B cell (primary cell): ENCODE results near the gene ODR4. TPM values are rescaled to one million over a fixed set of nuclear protein-coding genes. Genes with fewer than 3 reads are reported as not detected.

Source experiments
- ATAC-seq: fragments of 200-7000 bp; cut with Tn5 transposase; one replicate; pipeline ENCODE4 v1.10.0; 2021; ENCODE audit warnings: low read depth, mild to moderate bottlenecking, moderate number of reproducible peaks, moderate library complexity
- CTCF ChIA-PET: fragments of 350-600 bp; sonication (Branson Sonifier 250); formaldehyde crosslinking; loops from one replicate; lab custom pipeline; 2021; ENCODE audit warnings: antibody characterized with exemption, inconsistent platforms; lab: Charles Lee
- POLR2A ChIA-PET: fragments of 350-600 bp; sonication (Branson Sonifier 250); formaldehyde crosslinking; loops from one replicate; lab custom pipeline; 2021; ENCODE audit warnings: antibody characterized with exemption; lab: Charles Lee
- DNase-seq: peaks from one replicate; pipeline ENCODE4 v3.0.0; 2013
- H2AFZ ChIP-seq: 2 replicates; pipeline ENCODE4 v1.6.1; 2012; ENCODE audit warnings: mild to moderate bottlenecking, low read depth, low read length; ENCODE audit not compliant: insufficient read depth, poor library complexity, severe bottlenecking
- H3K27ac ChIP-seq, 2 donors: 1 replicate in 1 of 2; 2 replicates in 1 of 2; pipeline ENCODE4 v1.5.1; 2012 to 2013; ENCODE audit warnings: low read length in 2 of 2, mild to moderate bottlenecking in 2 of 2, moderate library complexity in 1 of 2
- H3K27me3 ChIP-seq, 4 experiments: fragments of 200-600 bp in 1 of 4; sonication (generic) in 1 of 4; replicated peaks in 1 of 4; 1 replicate in 2 of 4; 2 replicates in 2 of 4; pipeline versions ENCODE4 v1.6.1 to v1.7.0; 2013 to 2016; ENCODE audit warnings: low read length in 3 of 4, mild to moderate bottlenecking in 2 of 4, mixed read lengths in 1 of 4, moderate library complexity in 1 of 4; ENCODE audit not compliant: insufficient read depth in 4 of 4, control insufficient read depth in 3 of 4; ENCODE audit errors: control extremely low read depth in 1 of 4
- H3K36me3 ChIP-seq, 2 experiments: replicated peaks in 1 of 2; 1 replicate in 1 of 2; 2 replicates in 1 of 2; pipeline versions ENCODE4 v1.6.1 to v1.7.1; 2013; ENCODE audit warnings: low read length in 1 of 2; ENCODE audit not compliant: insufficient read depth in 2 of 2, control insufficient read depth in 1 of 2; ENCODE audit errors: control extremely low read depth in 1 of 2, extremely low read depth in 1 of 2
- H3K4me1 ChIP-seq, 2 donors: fragments of 200-600 bp in 1 of 2; sonication (generic) in 1 of 2; 1 replicate in 1 of 2; 2 replicates in 1 of 2; pipeline versions ENCODE4 v1.5.1 to v1.6.1; 2013 to 2017; ENCODE audit warnings: low read length in 2 of 2; ENCODE audit not compliant: control insufficient read depth in 2 of 2, insufficient read depth in 2 of 2
- H3K4me2 ChIP-seq: replicated peaks from 2 replicates; pipeline ENCODE3; 2012; ENCODE audit warnings: mild to moderate bottlenecking, low read depth, low read length; ENCODE audit not compliant: poor library complexity, severe bottlenecking
- H3K4me3 ChIP-seq, 5 experiments: fragments of 200-600 bp in 1 of 5; sonication (generic) in 1 of 5; 1 replicate in 3 of 5; 2 replicates in 2 of 5; pipeline versions ENCODE4 v1.5.1 to v1.7.0; 2011 to 2016; ENCODE audit warnings: low read length in 4 of 5, mild to moderate bottlenecking in 4 of 5, low read depth in 2 of 5, control low read depth in 1 of 5, moderate library complexity in 1 of 5; ENCODE audit not compliant: insufficient read depth in 1 of 5; ENCODE audit errors: control extremely low read depth in 1 of 5, extremely low read depth in 1 of 5
- H3K79me2 ChIP-seq: fragments of 200-600 bp; sonication (generic); one replicate; pipeline ENCODE4 v1.6.0; 2016; ENCODE audit warnings: low read length; ENCODE audit not compliant: control insufficient read depth, insufficient read depth
- H3K9ac ChIP-seq: fragments of 200-600 bp; sonication (generic); 2 replicates; pipeline ENCODE4 v1.6.1; 2017; ENCODE audit warnings: mild to moderate bottlenecking, low read length, moderate library complexity
- H3K9me3 ChIP-seq, 3 donors: one replicate each; pipeline versions ENCODE4 v1.6.1 to v1.7.1; 2013; ENCODE audit warnings: low read length in 2 of 3; ENCODE audit not compliant: control insufficient read depth in 2 of 3, insufficient read depth in 1 of 3; ENCODE audit errors: control extremely low read depth in 1 of 3
- H4K20me1 ChIP-seq: 2 replicates; pipeline ENCODE4 v1.6.0; 2012; ENCODE audit warnings: mild to moderate bottlenecking, low read length; ENCODE audit not compliant: insufficient read depth, control insufficient read depth, poor library complexity, severe bottlenecking
- H3K27ac Mint-ChIP-seq: one replicate; pipeline ENCODE4 v1.8.0; 2021; ENCODE audit warnings: mixed read lengths
- H3K27me3 Mint-ChIP-seq: one replicate; pipeline ENCODE4 v1.8.0; 2021; ENCODE audit warnings: mixed read lengths
- H3K4me1 Mint-ChIP-seq: one replicate; pipeline ENCODE4 v1.8.0; 2021; ENCODE audit warnings: mixed read lengths
- H3K4me3 Mint-ChIP-seq: one replicate; pipeline ENCODE4 v1.8.0; 2021; ENCODE audit warnings: mixed read lengths
- H3K9me3 Mint-ChIP-seq: one replicate; pipeline ENCODE4 v1.8.0; 2022; ENCODE audit warnings: mixed read lengths; ENCODE audit not compliant: insufficient read depth
- CTCF ChIP-seq: fragments of 200-600 bp; IDR thresholded peaks from one replicate; pipeline ENCODE4 v1.8.0; 2022; ENCODE audit warnings: antibody characterized with exemption, mild to moderate bottlenecking
- EZH2 ChIP-seq: IDR thresholded peaks from 2 replicates; pipeline ENCODE4 v1.6.1; 2012; ENCODE audit warnings: borderline replicate concordance, low read depth, mild to moderate bottlenecking, moderate library complexity, low read length; ENCODE audit not compliant: insufficient read depth, poor library complexity, severe bottlenecking
- WGBS: methylation state at CpG from one replicate; pipeline ENCODE4 v1.1.5; 2013; ENCODE audit warnings: missing lambda C conversion rate; ENCODE audit not compliant: insufficient coverage; 5-methylcytosine and 5-hydroxymethylcytosine counted together
- intact Hi-C: fragments of 100-400 bp; cut with micrococcal nuclease; formaldehyde crosslinking; loops from one replicate; pipeline ENCODE4 v1.10.0; 2022
- polyA minus RNA-seq: library from RNA; depleted of rRNA, polyadenylated mRNA; stranded (reverse); fragments of >200 nt; gene quantifications from 2 replicates; pipeline ENCODE4 v1.2.3, GENCODE V29; 2012
- polyA plus RNA-seq: library from polyadenylated mRNA; depleted of rRNA; stranded (reverse); fragments of >200 nt; gene quantifications from 2 replicates; pipeline ENCODE4 v1.2.3, GENCODE V29; 2012
- total RNA-seq, 2 donors: library from RNA; stranded (reverse); fragments of 120-200 nt in 1 of 2; gene quantifications; 1 replicate in 1 of 2; 2 replicates in 1 of 2; pipeline versions ENCODE4 v1.2.3 to v1.2.4, GENCODE V29; 2013 to 2022

Gene ODR4
- total RNA-seq, result 15.0 and 17.2 TPM in 2 replicates
- total RNA-seq (2013), result 16.9 TPM
- 6.6 and 8.4 TPM in 2 replicates for polyA plus RNA-seq
- 3.0 and 7.9 TPM in 2 replicates for polyA minus RNA-seq

GRCh38 chr1:186375152-186375928 is at the start of gene ODR4, which contains the start of gene TPR:
Gene ODR4 (plus strand): TSS chr1:186375838. CDS start chr1:186379786, 3,948 bp downstream.
Gene TPR (minus strand): TSS chr1:186375253. CDS start chr1:186375028, 225 bp downstream.
- intact Hi-C loops, result loop anchor here (2.0 to 5.0 kb wide), 2 partner anchors 1059 to 1328 kb away; partner anchors contain the start of genes IVNS1ABP and RNF2
- peak within 1 kb of the TSS; percentile 90 for H3K27ac Mint-ChIP-seq
- Histone ChIP-seq H2AFZ (peak within 1 kb of the TSS; percentile 99), H3K27me3 (no peaks in the 10 kb centered on the region), H3K79me2 (peaks cover 48% of the 10 kb centered on the region), H4K20me1 (peaks cover 15% of the 10 kb centered on the region), H3K9me3 (no peaks in the 10 kb centered on the region), H3K36me3 (peaks cover 4 to 19% of the 10 kb centered on the region in 2 experiments), H3K27ac (peak within 1 kb of the TSS; percentile 76 to 96), H3K4me2 (peak within 1 kb of the TSS; percentile 70), H3K4me1 (peaks cover 10 to 20% of the 10 kb centered on the region in 2 donors), H3K9ac (peak within 1 kb of the TSS; percentile 97), H3K4me3 (peak within 1 kb of the TSS; percentile 67 to 97 (median 91))
- ChIA-PET CTCF (interaction anchor here (0.7 to 1.2 kb wide), 11 partner anchors 9 to 1620 kb away, joined by 3 to 7 read pairs (median 3); no protein-coding TSS in a partner anchor), POLR2A (interaction anchor here (0.6 to 1.5 kb wide), 4 partner anchors 249 to 1621 kb away, joined by 3 to 4 read pairs (median 3); partner anchors contain the start of gene EDEM3)
- H3K4me3 Mint-ChIP-seq, result peak within 1 kb of the TSS; percentile 89
- H3K9me3 Mint-ChIP-seq, result no peaks in the 10 kb centered on the region
- H3K27me3 Mint-ChIP-seq, result no peaks in the 10 kb centered on the region
- DNase-seq (peak; percentile 98), ATAC-seq (peak; percentile 85)
- peaks cover 27% of the 10 kb centered on the region for H3K4me1 Mint-ChIP-seq
- TF ChIP-seq CTCF, result peak; percentile 86
- no peak for TF ChIP-seq EZH2
- under 1% methylated on average over 55 of the region's 60 CpGs for WGBS

GRCh38 chr1:186326009-186326408 is 49.6 kb upstream of the ODR4 start:
- Mint-ChIP-seq H3K4me3 (no peak overlapping the region), H3K4me1 (no peaks in the 10 kb centered on the region), H3K27ac (no peak overlapping the region), H3K27me3 (no peaks in the 10 kb centered on the region), H3K9me3 (no peaks in the 10 kb centered on the region)
- no peak for DNase-seq
- CTCF ChIA-PET, result interaction anchor here (0.8 kb wide), 1 partner anchor 10 kb away, joined by 3 read pairs; no protein-coding TSS in a partner anchor
- no peaks in the 10 kb centered on the region for H3K79me2 ChIP-seq
- no peak overlapping the region for H3K27ac ChIP-seq
- peaks cover 10 to 70% of the 10 kb centered on the region in 2 experiments for H3K36me3 ChIP-seq
- H4K20me1 ChIP-seq, result peaks cover 4% of the 10 kb centered on the region
- TF ChIP-seq CTCF, result no peak
- TF ChIP-seq EZH2, result no peak
- H3K9ac ChIP-seq, result no peak overlapping the region
- no peak for ATAC-seq
- no peaks in the 10 kb centered on the region for H3K9me3 ChIP-seq
- 100% methylated on average over 1 of the region's 1 CpG for WGBS
- H3K4me1 ChIP-seq, result no peaks in the 10 kb centered on the region
- no peak overlapping the region for H3K4me3 ChIP-seq
- H2AFZ ChIP-seq, result no peak overlapping the region
- H3K4me2 ChIP-seq, result no peak overlapping the region
- no peaks in the 10 kb centered on the region for H3K27me3 ChIP-seq
- intact Hi-C loops, result loop anchor here (5.0 kb wide), 1 partner anchor 36 kb away; no protein-coding TSS in a partner anchor
- POLR2A ChIA-PET, result no interaction called here
